NCI-H2196 (cell line): ENCODE data around the gene DISC1.
A peak's percentile ranks its signal among the peaks of the same experiment; 100 is the strongest.

ENCODE experiments used
- DNase-seq: peaks from one replicate; lab custom pipeline; 2025; ENCODE audit not compliant: unreplicated experiment; lab: John Stamatoyannopoulos, UW

Gene DISC1

GRCh38 chr1:231921646-231922345 is 295.2 kb downstream of the DISC1 start:
- DNase-seq = no peak

- DNase-seq = no peak
Observed at GRCh38 chr1:231923491-231924041, 297.0 kb downstream of the DISC1 start.

- no peak for DNase-seq
Observed at GRCh38 chr1:231924180-231924579, 297.6 kb downstream of the DISC1 start.

GRCh38 chr1:231925864-231926263 is 299.3 kb downstream of the DISC1 start:
- no peak for DNase-seq

- no peak for DNase-seq
Observed at GRCh38 chr1:231926340-231926739, 299.8 kb downstream of the DISC1 start.

- DNase-seq = no peak
Observed at GRCh38 chr1:231926933-231927332, 300.3 kb downstream of the DISC1 start.

GRCh38 chr1:231927431-231927830 is 300.8 kb downstream of the DISC1 start:
- no peak for DNase-seq

GRCh38 chr1:231929311-231929710 is 302.7 kb downstream of the DISC1 start:
- DNase-seq = no peak

GRCh38 chr1:231930257-231930947 is 303.8 kb downstream of the DISC1 start:
- DNase-seq = no peak

GRCh38 chr1:231931146-231931545 is 304.6 kb downstream of the DISC1 start:
- DNase-seq = no peak

GRCh38 chr1:231931846-231932454 is 305.4 kb downstream of the DISC1 start:
- no peak for DNase-seq

- no peak for DNase-seq
Observed at GRCh38 chr1:231933711-231934626, 307.4 kb downstream of the DISC1 start.

- DNase-seq = peak; percentile 60
Observed at GRCh38 chr1:231934797-231935196, 308.2 kb downstream of the DISC1 start.

GRCh38 chr1:231935856-231936255 is 309.3 kb downstream of the DISC1 start:
- DNase-seq = no peak

- DNase-seq = no peak
Observed at GRCh38 chr1:231936983-231937775, 310.6 kb downstream of the DISC1 start.

GRCh38 chr1:231938211-231938610 is 311.6 kb downstream of the DISC1 start:
- no peak for DNase-seq

GRCh38 chr1:231938711-231939110 is 312.1 kb downstream of the DISC1 start:
- DNase-seq = no peak

- no peak for DNase-seq
Observed at GRCh38 chr1:231939118-231939517, 312.5 kb downstream of the DISC1 start.

GRCh38 chr1:231940116-231940515 is 313.5 kb downstream of the DISC1 start:
- no peak for DNase-seq

- no peak for DNase-seq
Observed at GRCh38 chr1:231940701-231941100, 314.1 kb downstream of the DISC1 start.
